HG02623 (cell line): ENCODE measurements around the gene C9orf40.

ENCODE experiments used
- ATAC-seq: cut with Tn5 transposase; IDR thresholded peaks from one replicate; pipeline ENCODE4 v1.9.1; 2021; ENCODE audit warnings: moderate library complexity; ENCODE audit not compliant: unreplicated experiment

Gene C9orf40

DNA sequence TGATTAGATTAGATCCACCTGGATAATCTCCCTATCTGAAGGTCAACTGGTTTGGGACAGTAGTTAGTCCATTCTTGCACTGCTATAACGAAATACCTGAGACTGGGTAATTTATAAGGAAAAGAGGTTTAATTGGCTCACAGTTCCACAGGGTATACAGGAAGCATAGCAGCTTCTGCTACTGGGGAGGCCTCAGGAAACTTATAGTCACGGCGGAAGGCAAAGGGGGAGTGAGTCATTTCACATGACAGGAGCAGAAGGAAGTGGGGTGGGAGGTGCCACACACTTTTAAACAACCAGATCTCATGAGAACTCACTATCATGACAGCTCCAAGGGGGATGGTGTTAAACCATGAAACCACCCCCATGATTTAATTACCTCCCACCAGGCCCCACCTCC, 9.9 kb downstream of the C9orf40 start:
- ATAC-seq, result no peak

DNA sequence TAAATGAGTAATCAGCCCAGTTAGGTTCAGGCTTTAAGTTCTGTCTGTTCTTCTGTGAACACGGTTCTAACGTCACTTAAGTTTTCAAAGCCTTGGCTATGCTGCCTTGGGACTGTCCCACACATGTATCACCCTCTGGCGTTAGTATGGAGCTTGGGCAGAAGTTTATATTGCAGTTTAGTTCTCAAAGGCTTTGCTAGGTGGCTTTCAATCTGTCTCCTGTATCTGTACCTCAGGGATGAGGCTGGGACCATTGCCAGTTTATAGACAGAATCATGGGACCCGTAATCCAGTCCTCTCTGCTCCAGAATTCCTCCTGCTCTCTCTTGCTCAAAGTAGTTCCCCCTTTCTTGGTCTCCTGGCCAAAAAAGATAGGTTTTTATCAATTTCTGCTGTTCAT, 12.1 kb downstream of the C9orf40 start:
- no peak for ATAC-seq

DNA sequence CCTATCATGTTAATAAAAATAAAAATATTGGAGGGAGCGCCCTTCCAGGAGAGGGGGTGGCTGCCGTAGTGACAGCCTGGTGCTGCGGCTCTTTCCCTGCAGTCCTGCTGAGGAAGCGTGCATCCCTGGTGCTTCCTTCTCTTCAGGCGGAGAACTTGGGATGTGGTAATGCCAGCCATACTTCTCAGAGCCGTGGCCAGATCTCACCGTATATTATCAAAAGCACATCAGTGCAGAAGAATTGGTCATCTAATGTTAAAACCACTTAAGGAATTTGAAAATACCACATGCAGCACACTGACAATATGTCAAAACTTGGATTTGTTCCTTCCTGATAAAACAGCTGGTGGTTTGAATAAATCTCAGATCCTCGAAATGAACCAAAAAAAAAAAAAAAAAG, 17.7 kb downstream of the C9orf40 start:
- ATAC-seq, result no peak

DNA sequence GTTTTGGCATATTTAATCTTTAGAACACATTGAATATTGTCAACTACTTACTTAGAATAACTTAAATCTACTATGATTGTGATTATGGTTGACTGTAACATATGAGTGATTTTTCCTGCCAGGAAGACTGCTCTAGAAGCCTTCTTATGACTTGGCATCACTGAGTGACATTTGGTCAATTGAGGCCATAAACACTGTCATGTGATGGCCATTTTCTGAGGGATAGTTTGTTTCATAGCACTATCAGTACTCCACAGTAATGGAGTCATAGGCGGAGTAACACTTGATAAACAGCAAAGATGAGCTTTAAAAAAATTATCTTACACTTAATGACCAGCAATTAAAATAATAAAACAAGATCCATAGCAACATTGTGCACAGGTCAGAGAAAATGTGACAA, 31.0 kb downstream of the C9orf40 start:
- ATAC-seq, result no peak

DNA sequence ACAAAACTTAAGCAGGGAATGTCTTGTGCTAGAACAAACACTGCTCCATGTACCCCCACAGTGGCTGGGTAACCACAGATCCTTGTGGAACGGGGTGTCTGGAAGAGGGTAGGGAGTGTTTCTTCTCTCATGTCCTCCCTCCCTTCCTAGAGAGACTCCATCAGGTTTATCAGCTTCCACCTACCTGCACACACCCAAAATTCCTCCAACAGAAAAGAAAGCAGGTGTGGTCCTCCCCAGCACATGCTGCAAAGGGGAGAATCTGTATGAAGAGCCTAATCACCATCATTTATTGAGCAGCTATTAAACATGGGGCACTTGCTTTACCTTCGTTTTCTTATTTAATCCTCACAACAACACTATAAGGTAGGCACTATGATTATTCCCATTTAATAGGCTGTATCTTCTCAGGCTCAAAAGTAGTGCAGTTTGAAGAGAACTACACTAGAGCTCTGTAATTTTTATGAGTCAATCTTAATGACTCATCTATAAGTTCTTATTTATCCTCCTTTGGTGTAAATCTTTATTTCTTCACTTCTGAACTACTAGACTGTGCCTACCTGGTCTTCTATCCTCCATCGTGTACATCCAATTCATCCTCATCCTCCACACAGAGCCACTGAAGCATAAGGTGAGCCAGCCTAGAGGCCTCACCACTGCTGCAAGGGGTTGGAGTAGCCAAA, 31.6 kb downstream of the C9orf40 start:
- no peak for ATAC-seq

DNA sequence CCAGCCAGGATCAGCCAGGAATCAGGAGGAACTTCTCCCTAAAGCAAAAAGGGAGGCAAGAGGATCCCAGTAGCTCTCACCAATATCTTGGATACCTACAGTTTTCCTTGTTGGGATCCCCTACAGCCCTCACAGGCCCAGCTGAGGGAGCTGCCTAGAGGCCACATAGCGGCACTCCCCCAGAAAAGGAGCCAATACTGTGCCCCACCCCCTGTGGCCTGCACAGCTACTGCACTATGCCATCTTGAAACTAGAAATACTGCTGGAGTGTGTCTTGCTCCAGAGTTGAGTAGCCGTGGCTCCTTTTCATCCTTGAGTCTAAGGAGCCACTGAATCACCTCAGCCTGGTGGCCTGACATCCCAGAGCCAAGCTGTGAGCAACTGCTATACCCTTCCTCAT, 42.7 kb downstream of the C9orf40 start:
- no peak for ATAC-seq

DNA sequence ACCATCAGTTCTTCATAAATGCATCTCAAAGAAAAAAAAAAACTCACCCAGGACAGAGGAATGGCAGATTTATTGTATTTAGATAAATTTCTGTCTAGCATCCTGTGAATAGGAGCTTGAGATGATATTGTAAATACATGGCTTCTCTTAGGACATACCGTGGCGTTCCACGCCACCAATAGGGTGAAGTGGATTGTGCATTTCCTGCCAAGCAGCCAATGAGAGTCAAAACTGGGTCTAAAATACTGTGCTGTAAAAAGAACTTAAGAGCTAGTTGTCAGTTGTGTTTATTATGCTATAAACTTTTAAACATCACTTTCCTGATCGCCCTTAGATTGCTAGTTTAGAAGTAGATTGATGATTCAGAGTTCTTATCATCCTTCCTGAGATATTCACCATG, 44.0 kb downstream of the C9orf40 start:
- ATAC-seq, result no peak

DNA sequence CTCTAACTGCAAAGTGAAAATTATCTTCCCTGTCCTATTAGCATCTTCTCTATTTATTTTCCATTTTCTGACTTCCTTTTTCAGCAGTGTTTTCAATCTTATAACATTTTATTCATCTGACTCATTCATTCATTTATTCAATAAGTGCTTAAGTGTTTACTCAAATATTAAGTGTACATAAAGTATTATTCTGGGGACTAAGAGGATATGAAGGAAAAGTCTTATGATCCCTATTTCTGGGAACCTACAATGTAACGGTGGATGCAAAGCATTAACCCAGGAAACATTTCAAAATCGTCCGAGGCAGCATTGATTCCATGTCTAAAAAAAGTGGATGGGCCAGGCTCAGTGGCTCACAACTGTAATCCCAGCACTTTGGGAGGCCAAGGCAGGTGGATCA, 45.6 kb downstream of the C9orf40 start:
- ATAC-seq, result no peak

DNA sequence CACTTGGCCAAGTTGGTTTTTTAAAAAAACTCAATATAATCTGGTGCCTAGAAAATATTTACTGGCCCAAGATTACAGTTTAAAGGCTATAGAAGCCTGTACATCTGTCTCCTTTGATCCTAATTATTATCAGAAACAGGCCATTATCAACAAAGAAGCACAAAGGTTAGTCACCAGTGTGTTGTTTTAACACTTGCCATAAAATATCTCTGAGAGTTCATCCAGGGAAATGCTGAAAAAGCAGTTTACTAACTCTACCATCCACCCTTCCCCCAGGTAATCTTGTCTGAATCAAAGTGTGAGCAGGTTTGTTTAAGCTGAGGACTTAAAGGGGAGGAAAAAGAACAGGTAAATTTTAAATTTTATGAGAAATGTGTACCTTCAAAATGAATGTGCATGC, 51.7 kb downstream of the C9orf40 start:
- ATAC-seq, result no peak
